LNCaP clone FGC (cell line): Measurements from ENCODE around the gene GPC3.

Experiments
- DNase-seq: peaks from one replicate; pipeline ENCODE4 v3.0.0-alpha.2; 2011; ENCODE audit warnings: low read depth
- H3K4me3 ChIP-seq: 2 replicates; pipeline ENCODE4 v1.5.1; 2011; ENCODE audit warnings: mild to moderate bottlenecking, low read depth, low read length, control low read depth
- TF ChIP-seq, protein P1 (sequence below): IDR thresholded peaks from 2 replicates; pipeline ENCODE4 v1.5.1; 2012; ENCODE audit warnings: mild to moderate bottlenecking; ENCODE audit not compliant: control insufficient read depth, insufficient read depth; ENCODE audit errors: extremely low read depth

Gene GPC3

DNA sequence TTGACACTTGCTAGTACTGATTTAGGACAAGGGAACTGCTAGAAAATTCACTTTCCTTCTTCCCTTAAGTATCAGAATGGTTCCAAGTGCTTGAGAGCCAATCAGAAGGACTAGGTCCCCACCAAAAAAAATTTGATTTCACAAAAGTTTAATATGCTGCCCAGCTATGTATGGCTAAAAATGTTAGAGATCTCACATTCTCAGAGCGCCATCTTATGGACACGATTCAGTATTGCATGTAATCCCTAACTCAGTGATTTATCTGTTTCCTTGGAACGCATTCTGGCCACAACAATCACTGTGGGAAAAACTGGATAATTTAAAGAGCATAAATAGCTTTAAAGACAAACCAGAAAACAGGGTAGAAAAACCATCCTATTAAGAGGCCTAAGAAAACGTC is 315.0 kb downstream of the GPC3 start:
- no peak for DNase-seq

DNA sequence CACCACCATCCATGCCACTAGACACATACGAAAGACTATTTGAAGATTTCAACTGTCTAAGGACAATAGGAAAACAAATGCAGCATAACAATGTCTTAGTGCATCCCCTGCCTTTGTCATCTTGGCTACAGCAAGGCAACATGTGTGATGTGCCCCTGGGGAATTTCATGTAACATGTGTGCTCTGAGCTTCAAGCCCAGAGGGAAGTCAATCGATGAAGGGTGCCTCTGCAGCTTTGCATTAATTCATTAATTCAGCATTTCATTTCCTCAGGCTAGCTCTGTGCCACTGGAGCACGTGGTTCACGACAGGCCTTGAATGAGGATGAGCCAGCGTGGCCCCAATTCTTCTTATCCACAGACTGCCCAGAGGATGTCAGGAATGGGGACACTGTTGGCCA is 316.2 kb downstream of the GPC3 start:
- DNase-seq = no peak
- TF ChIP-seq, protein P1, sequence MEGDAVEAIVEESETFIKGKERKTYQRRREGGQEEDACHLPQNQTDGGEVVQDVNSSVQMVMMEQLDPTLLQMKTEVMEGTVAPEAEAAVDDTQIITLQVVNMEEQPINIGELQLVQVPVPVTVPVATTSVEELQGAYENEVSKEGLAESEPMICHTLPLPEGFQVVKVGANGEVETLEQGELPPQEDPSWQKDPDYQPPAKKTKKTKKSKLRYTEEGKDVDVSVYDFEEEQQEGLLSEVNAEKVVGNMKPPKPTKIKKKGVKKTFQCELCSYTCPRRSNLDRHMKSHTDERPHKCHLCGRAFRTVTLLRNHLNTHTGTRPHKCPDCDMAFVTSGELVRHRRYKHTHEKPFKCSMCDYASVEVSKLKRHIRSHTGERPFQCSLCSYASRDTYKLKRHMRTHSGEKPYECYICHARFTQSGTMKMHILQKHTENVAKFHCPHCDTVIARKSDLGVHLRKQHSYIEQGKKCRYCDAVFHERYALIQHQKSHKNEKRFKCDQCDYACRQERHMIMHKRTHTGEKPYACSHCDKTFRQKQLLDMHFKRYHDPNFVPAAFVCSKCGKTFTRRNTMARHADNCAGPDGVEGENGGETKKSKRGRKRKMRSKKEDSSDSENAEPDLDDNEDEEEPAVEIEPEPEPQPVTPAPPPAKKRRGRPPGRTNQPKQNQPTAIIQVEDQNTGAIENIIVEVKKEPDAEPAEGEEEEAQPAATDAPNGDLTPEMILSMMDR = no peak
- H3K4me3 ChIP-seq = no peak overlapping the region

More for the DNA sequence above, 315.0 kb downstream of the GPC3 start:
- H3K4me3 ChIP-seq = no peak overlapping the region
- TF ChIP-seq, protein P1 = peak; percentile 62

DNA sequence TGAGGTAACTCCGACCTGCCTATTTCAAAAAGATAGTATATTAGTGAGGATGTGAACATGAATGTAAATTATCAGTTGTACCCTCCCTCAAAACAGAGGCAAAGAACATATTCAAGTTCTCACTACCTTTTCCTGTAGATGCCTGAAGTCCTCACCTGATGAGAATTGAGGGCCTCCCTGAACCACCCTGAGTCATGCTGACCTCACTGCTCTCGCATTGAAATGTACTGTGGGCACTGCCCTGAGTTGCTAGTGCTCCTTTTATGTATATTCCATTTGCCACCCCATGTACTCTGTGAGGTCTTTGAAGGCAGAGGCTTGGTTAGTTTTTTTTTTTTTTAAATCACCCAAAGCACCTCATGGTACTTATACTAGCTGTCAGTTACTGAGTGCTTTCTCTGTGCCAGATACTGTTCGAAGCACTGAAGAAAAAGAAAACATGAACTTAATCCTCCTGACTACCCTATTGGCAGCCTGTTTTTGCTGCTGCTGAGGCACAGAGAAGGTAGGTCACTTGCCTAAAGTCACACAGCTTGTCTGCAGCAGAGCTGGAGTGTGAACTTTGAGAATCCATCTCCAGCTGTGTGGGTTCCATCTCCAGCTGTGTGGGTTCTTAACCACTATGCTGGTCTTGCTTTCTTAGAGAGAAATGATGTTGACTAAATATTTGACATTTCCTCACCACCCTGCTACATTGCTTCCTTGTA is 317.0 kb downstream of the GPC3 start:
- no peak overlapping the region for H3K4me3 ChIP-seq
- TF ChIP-seq, protein P1 = no peak
- DNase-seq = no peak

DNA sequence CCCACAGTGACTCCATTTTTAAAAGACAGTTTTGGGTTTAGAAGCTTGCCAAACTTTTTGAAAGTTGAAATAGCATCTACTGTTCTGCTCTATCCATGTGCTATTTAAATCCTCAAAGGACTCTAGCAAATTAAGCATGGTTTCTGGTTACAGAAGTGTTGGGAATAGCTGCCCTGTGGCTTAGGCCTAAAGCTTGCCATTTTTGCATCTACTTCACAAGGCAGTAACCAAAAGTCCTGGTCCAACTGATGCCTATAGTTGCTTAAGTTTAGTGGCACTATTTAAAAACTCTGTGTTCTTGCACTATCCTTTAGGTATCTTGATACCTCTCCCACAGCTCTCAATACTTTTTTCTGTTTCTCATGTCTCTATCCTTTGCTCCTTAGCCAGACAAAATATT is 319.1 kb downstream of the GPC3 start:
- no peak overlapping the region for H3K4me3 ChIP-seq
- no peak for DNase-seq
- TF ChIP-seq, protein P1 = no peak

DNA sequence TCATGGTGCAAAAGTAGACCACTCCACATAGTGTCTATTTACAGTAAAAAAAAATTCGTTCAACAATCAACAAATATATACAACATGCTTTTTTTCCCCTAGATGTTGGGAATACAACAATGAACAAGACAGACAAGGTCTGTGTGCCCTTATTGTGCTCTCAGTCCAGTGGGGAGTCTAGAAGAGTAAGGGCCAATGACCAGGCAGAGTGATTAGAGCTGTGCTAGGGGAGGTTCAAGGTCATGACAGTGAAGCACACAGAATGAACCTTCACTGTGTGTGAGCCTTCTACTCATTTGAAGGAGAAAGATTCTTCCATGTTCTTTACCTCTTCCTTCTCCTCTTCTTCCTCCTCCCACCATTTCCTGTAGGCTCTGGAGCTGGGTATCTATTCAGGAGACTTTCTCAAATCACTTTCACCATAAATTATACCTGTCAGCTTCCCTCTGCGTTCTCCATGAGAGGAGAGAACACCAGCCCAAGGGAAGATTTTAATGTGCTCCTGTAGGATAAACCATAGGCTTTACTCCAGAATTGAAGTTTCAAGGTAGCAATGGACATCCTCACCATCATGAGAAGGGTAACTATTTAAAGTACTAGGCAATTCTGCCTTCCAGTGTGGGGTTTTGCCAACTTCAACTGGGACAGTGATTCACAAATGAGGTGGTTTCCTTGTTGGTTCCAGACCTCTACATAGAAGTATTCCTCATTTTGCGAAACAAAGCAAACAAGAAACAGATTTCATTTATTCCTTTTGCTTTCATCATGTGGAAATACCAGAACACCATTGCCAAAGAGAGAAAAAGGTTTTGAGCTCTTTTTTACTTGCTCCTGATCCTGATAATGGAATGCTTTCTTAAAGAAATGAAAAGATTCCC is 323.2 kb downstream of the GPC3 start:
- TF ChIP-seq, protein P1 = no peak
- no peak for DNase-seq
- H3K4me3 ChIP-seq = no peak overlapping the region

DNA sequence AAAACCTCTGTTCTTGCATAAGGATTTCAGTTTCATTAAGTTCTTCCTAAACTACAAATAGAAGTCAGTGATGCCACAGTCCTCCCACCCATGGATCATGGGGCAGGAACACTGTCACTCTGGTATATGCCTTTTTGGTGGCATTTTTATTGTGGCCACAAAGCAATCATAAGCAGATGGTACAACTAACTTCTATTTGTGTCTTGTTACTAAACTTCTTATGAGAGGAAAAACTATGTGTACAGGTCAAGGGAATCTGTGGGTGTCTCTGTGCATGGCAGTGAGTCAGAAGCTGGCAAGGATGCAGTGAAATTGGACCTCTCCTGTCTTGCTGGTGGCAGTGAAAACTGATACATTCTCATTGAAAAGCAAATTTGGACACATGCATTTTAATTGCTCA is 325.1 kb downstream of the GPC3 start:
- TF ChIP-seq, protein P1 = no peak
- H3K4me3 ChIP-seq = no peak overlapping the region
- no peak for DNase-seq
